T-helper 2 cell treated with Interferon-gamma antibody and Interleukin-4, amounts not matched to agents 5 μg/mL and 100 μg/mL, for 36 hours (primary cell): ENCODE data around the gene FSIP1.

ENCODE experiments used
- DNase-seq: peaks from one replicate; pipeline ENCODE4 v3.0.0; 2021; ENCODE audit warnings: low spot score
- H3K27ac Mint-ChIP-seq: one replicate; pipeline ENCODE4 v1.8.0; 2021; ENCODE audit warnings: mild to moderate bottlenecking, mixed read lengths
- H3K27me3 Mint-ChIP-seq: one replicate; pipeline ENCODE4 v1.8.0; 2021; ENCODE audit warnings: low read depth, mixed read lengths
- H3K36me3 Mint-ChIP-seq: one replicate; pipeline ENCODE4 v1.8.0; 2021; ENCODE audit warnings: low read depth, mixed read lengths
- H3K4me1 Mint-ChIP-seq: one replicate; pipeline ENCODE4 v1.8.0; 2021; ENCODE audit warnings: low read depth, mixed read lengths
- H3K4me3 Mint-ChIP-seq: one replicate; pipeline ENCODE4 v1.8.0; 2022; ENCODE audit warnings: mild to moderate bottlenecking, moderate library complexity, mixed read lengths
- H3K9me3 Mint-ChIP-seq: one replicate; pipeline ENCODE4 v1.8.0; 2021; ENCODE audit warnings: mixed read lengths

Gene FSIP1

DNA sequence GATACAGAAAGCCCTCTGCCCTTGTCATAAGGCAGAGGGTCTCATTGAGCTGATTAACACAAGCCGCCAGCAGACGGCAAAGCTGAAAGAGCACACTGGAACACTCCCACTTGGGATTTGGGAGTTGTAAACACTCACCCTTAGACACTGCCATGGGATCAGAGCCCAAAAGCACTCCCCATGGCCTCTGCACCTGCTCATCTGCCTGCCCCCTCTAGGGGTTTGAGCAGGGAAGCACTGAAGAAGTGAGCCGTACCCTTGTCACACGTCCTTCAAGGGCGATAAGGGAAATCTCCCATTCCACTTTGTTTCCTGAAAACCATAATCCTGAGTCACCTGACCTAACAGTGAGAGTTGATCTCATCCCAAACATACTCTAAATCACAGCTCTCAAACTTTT is 14.7 kb downstream of the FSIP1 start:
- H3K27me3 Mint-ChIP-seq: peaks cover 11% of the 10 kb centered on the region
- DNase-seq: no peak
- H3K4me3 Mint-ChIP-seq: no peak overlapping the region
- no peaks in the 10 kb centered on the region for H3K9me3 Mint-ChIP-seq
- no peak overlapping the region for H3K27ac Mint-ChIP-seq
- no peaks in the 10 kb centered on the region for H3K36me3 Mint-ChIP-seq
- H3K4me1 Mint-ChIP-seq: peaks cover 4% of the 10 kb centered on the region

GRCh38 chr15:39761006-39761405 is 21.6 kb downstream of the FSIP1 start:
- H3K4me1 Mint-ChIP-seq: no peaks in the 10 kb centered on the region
- no peaks in the 10 kb centered on the region for H3K36me3 Mint-ChIP-seq
- no peak overlapping the region for H3K4me3 Mint-ChIP-seq
- no peak overlapping the region for H3K27ac Mint-ChIP-seq
- H3K27me3 Mint-ChIP-seq: peaks cover 48% of the 10 kb centered on the region
- DNase-seq: no peak
- H3K9me3 Mint-ChIP-seq: no peaks in the 10 kb centered on the region

DNA sequence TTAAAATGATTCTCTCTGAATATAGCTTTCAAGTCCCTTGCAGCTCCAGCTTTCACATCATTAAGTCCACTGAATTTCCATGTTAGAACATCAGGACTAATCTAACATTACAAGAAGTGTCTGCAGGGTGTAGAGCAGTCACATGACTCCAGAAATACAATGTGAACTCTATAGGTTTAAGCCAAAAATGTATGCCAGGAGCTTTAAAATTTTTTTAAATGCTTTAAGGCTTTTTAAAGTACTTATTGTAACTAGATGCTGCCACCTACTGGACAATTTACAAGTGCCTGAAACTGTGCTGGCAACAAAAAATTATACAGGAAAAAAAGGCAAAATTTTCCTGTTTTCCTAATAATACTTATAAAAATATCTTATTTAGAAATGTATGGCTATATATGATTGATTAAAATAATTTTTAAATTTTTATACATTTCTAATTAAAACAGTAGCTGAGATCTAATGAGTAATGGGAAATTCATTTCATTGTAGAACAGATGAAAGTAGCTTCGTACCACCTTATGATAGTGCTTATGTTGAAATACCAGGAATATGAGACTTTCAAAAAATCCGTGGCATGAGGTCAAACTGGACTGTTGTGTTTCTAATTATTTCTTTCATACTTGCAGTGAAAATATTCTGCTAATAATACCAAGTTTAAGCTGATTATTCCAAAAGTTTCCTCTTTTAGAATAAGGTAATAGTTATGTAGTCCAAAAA is 25.7 kb downstream of the FSIP1 start:
- Mint-ChIP-seq H3K4me1 (no peaks in the 10 kb centered on the region), H3K4me3 (no peak overlapping the region), H3K27me3 (peaks cover 56% of the 10 kb centered on the region), H3K9me3 (no peaks in the 10 kb centered on the region), H3K27ac (no peak overlapping the region), H3K36me3 (no peaks in the 10 kb centered on the region)
- DNase-seq: no peak

- no peak overlapping the region for H3K27ac Mint-ChIP-seq
- H3K36me3 Mint-ChIP-seq: no peaks in the 10 kb centered on the region
- H3K9me3 Mint-ChIP-seq: no peaks in the 10 kb centered on the region
- H3K4me1 Mint-ChIP-seq: no peaks in the 10 kb centered on the region
- H3K27me3 Mint-ChIP-seq: peaks cover 66% of the 10 kb centered on the region
- no peak overlapping the region for H3K4me3 Mint-ChIP-seq
- no peak for DNase-seq
Measured at GRCh38 chr15:39752991-39753390, 29.6 kb downstream of the FSIP1 start.

GRCh38 chr15:39752246-39752645 is 30.4 kb downstream of the FSIP1 start:
- Mint-ChIP-seq H3K27me3 (peaks cover 67% of the 10 kb centered on the region), H3K36me3 (no peaks in the 10 kb centered on the region), H3K4me1 (no peaks in the 10 kb centered on the region), H3K9me3 (no peaks in the 10 kb centered on the region), H3K27ac (no peak overlapping the region), H3K4me3 (no peak overlapping the region)
- no peak for DNase-seq

DNA sequence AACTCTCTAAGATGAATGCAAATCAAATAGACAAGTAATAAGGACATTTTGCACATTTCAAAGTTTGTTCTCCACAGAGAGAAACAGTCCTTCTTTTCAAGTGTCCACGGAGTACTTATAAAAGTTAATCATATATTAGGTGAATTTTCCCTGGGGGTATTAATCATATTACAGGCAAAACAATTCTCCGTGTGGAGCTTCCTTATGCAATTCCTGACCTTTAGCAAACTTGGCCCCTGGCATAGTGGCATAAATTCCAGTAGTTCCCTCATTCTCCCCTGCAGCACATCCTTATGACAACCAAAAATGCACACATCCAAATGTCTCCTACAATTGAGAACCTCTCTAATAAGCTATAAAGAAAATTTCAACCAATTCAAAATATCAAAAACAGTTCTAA is 34.4 kb downstream of the FSIP1 start:
- Mint-ChIP-seq H3K9me3 (no peaks in the 10 kb centered on the region), H3K4me1 (no peaks in the 10 kb centered on the region), H3K4me3 (no peak overlapping the region), H3K27me3 (peaks cover 61% of the 10 kb centered on the region), H3K27ac (no peak overlapping the region), H3K36me3 (no peaks in the 10 kb centered on the region)
- DNase-seq: no peak

DNA sequence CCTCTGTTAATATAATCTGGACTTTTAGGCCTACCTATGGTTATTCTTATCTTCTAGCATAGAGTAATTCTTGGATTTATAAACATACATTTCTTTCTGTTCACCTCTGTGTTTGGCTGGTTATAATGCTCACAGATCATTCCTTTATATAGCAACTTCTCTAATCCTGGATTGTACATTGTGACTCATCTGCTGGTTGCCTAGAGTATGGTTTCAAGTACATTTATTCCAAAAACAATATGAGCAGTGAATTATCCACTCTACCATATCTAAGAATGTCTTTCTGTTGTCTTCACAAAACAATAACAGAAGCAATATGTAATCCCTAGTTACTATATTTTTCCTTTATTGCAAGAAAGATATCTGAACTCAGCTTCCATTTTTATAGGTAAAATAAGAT is 35.3 kb downstream of the FSIP1 start:
- H3K9me3 Mint-ChIP-seq: no peaks in the 10 kb centered on the region

GRCh38 chr15:39746714-39747276 is 35.8 kb downstream of the FSIP1 start:
- H3K9me3 Mint-ChIP-seq: no peaks in the 10 kb centered on the region
- H3K27me3 Mint-ChIP-seq: peaks cover 63% of the 10 kb centered on the region
- H3K27ac Mint-ChIP-seq: no peak overlapping the region
- no peaks in the 10 kb centered on the region for H3K36me3 Mint-ChIP-seq
- no peaks in the 10 kb centered on the region for H3K4me1 Mint-ChIP-seq
- no peak for DNase-seq
- no peak overlapping the region for H3K4me3 Mint-ChIP-seq

More for the DNA sequence above, 35.3 kb downstream of the FSIP1 start:
- H3K27ac Mint-ChIP-seq: no peak overlapping the region
- no peak for DNase-seq
- H3K4me1 Mint-ChIP-seq: no peaks in the 10 kb centered on the region
- peaks cover 58% of the 10 kb centered on the region for H3K27me3 Mint-ChIP-seq
- no peak overlapping the region for H3K4me3 Mint-ChIP-seq
- H3K36me3 Mint-ChIP-seq: no peaks in the 10 kb centered on the region

DNA sequence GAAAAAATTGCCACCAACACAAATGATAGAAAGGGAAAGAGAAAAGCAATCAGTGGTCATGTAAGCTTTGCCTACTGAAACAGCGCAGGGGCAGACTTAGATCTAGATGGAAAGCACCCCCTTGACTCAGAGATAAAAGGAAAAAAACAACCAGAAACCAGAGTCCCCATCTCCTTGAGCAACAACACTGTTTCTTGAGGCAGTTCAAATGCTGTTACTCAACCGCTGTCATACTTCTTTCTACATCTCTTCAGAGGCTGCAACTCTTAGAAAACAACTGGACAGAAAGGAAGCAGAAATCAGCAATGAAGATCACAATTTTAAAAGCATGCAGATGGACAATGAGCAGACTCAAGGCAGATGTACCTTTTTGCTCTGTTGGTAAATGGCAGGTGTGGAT is 36.5 kb downstream of the FSIP1 start:
- no peak for DNase-seq
- Mint-ChIP-seq H3K4me1 (no peaks in the 10 kb centered on the region), H3K9me3 (no peaks in the 10 kb centered on the region), H3K27me3 (peaks cover 60% of the 10 kb centered on the region), H3K27ac (no peak overlapping the region), H3K36me3 (no peaks in the 10 kb centered on the region), H3K4me3 (no peak overlapping the region)

GRCh38 chr15:39745415-39745814 is 37.2 kb downstream of the FSIP1 start:
- Mint-ChIP-seq H3K27me3 (peaks cover 54% of the 10 kb centered on the region), H3K9me3 (no peaks in the 10 kb centered on the region), H3K4me3 (no peak overlapping the region), H3K36me3 (no peaks in the 10 kb centered on the region), H3K4me1 (no peaks in the 10 kb centered on the region), H3K27ac (no peak overlapping the region)
- DNase-seq: no peak

- Mint-ChIP-seq H3K4me1 (no peaks in the 10 kb centered on the region), H3K27me3 (peaks cover 48% of the 10 kb centered on the region), H3K4me3 (no peak overlapping the region), H3K9me3 (no peaks in the 10 kb centered on the region), H3K27ac (no peak overlapping the region), H3K36me3 (no peaks in the 10 kb centered on the region)
- DNase-seq: no peak
Measured at GRCh38 chr15:39744334-39745103, 38.1 kb downstream of the FSIP1 start.

DNA sequence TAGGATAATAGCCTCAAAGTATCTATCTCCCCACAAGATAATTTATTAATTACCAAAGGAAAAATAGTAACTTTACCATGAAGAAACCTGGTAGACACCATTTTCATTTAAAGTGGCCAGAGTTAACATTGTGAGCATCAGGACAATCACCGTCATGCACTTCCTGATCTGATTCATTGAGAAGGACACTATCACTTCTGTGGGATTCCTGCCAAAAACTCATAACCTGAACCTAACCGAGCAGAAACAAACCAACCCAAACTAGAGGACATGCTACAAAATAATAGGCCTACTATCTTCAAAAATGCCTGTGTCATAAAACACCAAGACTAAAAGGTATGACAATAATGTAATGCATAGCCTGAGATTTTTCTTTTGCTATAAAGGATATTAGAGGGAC is 39.0 kb downstream of the FSIP1 start:
- no peak overlapping the region for H3K4me3 Mint-ChIP-seq
- H3K9me3 Mint-ChIP-seq: no peaks in the 10 kb centered on the region
- DNase-seq: no peak
- H3K27ac Mint-ChIP-seq: no peak overlapping the region
- no peaks in the 10 kb centered on the region for H3K36me3 Mint-ChIP-seq
- H3K4me1 Mint-ChIP-seq: no peaks in the 10 kb centered on the region
- H3K27me3 Mint-ChIP-seq: peaks cover 41% of the 10 kb centered on the region

DNA sequence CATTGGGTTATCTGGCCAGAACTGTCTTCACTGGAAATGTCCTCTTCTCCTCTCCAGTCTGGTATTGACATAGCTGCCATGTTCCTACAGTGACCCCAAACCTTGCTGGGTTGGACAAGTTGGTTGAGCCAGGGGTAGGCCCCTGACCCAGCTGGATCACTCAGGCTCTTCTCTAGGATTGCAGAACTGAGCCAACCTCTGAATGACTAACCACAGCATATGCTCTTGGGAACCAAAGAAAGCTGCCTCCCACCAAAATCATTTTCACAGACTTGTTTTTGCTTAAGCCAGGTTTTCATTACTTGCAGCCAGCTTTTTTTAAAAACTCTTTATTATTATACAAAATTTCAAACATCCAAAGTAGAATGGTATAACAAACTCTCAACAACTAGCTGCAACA is 41.4 kb downstream of the FSIP1 start:
- Mint-ChIP-seq H3K4me3 (no peak overlapping the region), H3K36me3 (no peaks in the 10 kb centered on the region), H3K27me3 (peaks cover 27% of the 10 kb centered on the region), H3K27ac (no peak overlapping the region), H3K9me3 (no peaks in the 10 kb centered on the region), H3K4me1 (no peaks in the 10 kb centered on the region)
- DNase-seq: no peak

GRCh38 chr15:39738998-39739397 is 43.6 kb downstream of the FSIP1 start:
- DNase-seq: no peak
- H3K36me3 Mint-ChIP-seq: no peaks in the 10 kb centered on the region
- H3K4me3 Mint-ChIP-seq: no peak overlapping the region
- H3K9me3 Mint-ChIP-seq: no peaks in the 10 kb centered on the region
- H3K4me1 Mint-ChIP-seq: no peaks in the 10 kb centered on the region
- peaks cover 27% of the 10 kb centered on the region for H3K27me3 Mint-ChIP-seq
- H3K27ac Mint-ChIP-seq: no peak overlapping the region
